Superior temporal gyrus (tissue), 1 donor: ENCODE data around the gene SLCO3A1.

Experiments
- DNase-seq: peaks from one replicate; pipeline ENCODE4 v3.0.0-alpha.2; 2016; ENCODE audit errors: extremely low spot score

The SLCO3A1 gene

DNA sequence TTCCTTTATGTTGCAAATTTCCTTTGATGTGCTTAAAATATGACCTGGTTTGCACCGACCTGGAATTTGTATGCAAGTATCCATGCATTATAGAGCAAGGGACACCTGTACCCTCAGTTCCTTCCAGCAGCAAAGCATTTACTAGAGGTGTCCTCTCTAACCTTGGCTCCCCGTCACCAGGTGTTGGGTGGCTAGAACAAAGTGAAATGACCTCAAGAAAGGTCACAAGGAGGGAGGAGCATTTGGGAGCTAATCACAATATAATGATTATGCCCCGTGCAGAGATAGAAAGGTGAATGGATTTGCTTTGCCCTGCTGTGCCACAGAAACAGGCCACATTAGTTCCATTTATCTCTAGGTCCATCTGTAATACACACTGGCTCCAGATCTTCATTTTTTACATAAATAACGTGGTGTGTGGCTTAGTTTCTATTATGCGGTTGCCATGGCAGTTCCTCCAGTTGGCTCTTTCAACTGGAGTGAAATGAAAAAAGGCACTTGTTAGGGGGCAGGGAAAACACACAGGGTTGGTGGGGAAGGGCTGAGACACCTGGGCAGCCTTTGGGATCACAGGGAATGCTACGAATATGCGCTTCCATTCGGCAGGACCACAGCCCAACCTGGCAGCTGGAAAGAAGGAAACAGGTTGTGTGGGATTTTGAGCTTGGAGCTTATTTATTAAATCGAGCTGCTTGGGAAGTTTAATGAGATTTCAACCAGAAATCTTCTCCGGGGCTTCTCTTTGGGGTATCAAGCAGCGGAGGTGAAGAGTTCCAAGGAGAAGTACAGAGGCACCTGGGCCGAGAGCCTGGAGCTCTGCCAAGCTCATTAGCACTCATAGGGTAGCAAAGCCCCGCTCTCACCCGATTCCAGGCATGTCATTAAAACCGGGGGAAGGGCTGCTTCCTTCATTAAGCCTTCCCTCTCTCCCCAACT is 306.7 kb downstream of the SLCO3A1 start:
- DNase-seq = no peak

DNA sequence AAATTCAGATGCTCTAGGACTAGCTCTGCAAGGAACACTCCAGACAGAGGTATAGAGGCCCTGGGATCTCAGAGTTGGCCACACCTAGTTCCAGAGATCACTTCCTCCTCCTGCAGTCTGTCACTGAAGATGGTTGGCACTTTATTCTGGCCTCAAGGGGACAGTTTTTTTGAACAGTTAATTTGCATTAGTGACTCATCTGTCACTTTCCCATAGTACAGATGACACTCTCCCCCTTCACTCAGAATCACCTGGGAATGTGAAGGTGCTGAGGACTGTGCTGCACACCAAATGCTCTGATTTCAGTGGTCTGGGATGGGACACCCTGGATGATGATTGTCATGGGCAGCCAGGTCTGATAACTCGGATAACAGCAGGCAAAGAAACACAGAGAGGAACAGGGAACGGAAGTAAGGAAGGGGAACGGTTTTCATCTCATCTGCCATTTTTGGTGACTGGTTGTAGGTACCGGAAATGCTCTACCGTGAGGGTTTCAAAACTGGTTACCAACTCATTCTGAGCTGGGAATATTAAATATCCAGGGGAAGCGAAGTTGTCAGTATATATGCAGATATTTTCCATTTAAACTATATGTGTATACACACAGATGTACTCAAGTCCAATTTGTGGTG is 307.6 kb downstream of the SLCO3A1 start:
- DNase-seq = no peak

DNA sequence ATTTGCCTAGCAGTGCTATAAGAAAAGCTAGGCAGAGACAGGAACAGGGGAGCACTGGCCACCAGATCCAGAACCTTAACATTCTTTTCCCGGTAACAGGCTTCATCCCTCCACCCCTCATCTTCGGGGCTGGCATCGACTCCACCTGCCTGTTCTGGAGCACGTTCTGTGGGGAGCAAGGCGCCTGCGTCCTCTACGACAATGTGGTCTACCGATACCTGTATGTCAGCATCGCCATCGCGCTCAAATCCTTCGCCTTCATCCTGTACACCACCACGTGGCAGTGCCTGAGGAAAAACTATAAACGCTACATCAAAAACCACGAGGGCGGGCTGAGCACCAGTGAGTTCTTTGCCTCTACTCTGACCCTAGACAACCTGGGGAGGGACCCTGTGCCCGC is 309.1 kb downstream of the SLCO3A1 start:
- no peak for DNase-seq

DNA sequence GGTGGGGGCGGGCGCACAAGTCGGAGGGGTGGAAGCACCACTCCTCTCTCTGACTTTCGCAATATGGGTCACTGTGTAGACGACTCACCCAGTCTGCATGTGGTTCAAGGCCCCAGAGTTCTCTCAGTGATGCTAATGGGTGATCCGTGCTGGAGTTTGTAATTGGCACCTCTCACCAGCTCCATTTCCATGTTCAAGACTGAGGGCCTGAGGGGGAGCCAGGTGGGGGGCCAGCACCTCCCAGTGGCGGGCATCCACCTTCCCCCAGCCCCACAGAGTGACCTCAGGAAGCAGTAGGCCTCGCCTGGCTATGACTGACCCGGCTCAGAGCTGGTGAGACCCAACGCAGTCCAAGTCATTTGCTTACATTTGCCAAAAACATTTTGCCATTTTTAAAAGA is 310.1 kb downstream of the SLCO3A1 start:
- DNase-seq = no peak

DNA sequence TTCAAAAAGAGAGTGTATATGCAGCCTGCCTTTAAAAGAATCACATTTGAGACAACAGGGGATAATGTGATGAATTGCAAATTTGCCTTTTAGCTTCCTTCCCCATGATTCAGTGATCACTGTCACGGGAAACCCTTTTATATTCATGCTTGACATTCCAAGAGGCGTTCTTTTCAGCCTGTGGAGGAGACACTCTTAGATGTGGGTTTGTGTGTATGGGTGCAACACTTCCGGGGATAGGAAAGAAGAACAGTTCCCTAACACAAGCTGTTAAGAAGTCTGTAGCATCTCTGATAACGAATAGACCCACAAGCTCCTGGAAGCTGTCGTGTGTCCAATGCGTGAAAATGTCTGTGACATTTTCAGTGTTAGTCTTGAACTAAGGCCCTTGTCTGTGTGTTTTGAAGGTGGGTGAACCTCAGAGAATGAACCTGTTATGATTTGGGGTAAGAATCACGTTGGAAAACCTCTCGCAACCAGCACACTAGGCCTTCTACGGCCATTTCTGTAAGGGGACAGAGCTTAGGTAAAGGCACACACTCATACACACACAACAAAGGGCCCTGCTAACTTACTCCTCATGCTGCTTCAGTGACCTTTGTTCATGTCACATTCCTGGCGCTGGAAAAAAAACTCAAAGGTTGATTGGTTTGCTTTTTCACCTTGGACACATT is 311.0 kb downstream of the SLCO3A1 start:
- DNase-seq = peak; percentile 45

DNA sequence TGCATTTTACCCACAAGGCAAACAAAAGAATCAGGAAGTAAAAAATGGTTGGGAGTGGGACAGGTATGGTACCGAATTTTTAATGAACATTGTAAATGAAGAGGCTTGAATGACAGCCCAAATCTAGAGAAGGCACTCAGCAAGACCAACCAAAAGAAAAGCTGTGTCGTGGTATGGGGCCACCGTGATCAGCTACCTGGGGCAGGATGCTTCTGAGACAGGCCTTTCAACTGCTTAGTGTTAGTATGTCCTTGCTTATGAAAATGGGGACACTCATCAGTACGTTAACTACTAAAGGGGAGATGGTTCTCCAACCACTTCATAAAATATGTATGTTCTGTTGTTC is 311.5 kb downstream of the SLCO3A1 start:
- no peak for DNase-seq

DNA sequence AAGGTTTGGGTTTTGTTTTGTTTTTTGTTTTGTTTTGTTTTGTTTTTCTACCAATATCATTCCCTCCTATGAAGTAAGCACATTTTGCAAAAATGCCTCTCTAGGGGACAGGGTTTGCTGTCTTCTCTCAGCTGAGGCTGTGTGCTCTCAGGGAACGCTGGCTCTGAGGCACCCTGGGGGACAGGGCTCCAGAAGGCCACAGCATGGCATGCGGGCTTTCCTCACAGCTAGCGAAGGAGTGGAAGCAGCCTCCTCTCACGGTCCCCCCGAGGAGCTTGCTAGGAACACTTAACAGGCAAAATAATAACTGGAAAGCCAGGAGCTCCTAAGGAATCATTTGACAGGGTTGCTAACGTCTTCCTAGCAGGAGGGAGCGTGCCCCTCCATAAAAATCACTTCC is 312.5 kb downstream of the SLCO3A1 start:
- DNase-seq = no peak

DNA sequence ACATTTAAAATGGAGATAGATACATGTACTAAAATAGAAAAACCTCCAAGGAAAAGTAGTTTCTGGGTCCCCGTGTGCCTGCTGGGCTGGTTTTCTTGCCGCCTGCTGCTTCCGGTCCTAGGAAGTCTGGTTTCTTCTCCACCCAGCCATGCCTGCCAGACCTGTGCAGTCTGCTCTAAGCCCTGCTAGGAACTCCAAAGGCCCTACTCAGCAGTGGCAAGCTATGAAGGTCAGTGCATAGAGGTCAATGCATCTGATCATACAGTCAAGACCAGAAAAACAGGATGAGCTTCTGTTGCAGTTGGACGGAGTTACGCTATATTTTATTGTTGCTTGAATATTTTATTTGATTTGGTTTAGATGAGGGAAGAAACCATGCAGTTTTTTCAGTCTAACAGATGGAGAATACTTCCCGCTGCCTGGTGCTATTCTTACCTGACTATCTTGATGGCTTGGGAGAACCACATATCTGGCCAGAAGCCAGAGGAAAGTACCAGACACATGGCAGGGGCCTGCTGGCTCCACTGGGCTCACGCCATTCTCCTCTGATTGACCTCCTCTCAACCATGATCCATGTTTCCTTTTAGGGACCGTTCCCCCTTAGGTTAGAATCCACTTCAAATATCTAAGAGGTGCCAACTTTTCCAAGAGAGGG is 313.4 kb downstream of the SLCO3A1 start:
- no peak for DNase-seq

DNA sequence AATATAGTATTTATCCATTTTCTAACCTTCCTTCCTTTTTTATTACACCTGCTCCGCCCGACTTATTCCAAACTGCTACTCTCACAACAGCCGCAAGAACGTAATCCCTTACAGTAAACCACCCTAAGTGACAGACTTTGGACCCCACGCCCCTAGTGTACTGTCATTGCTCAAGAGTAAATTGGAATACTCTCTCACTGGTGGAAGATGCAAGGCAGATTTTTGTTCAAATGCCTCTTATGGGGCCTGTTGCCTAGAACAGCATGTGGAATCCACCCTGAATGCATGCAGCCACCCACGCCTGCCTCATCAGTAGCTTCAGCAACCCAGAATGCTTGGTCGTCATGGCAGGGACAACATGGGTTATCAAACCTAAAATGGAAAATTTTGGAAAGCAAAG is 313.9 kb downstream of the SLCO3A1 start:
- no peak for DNase-seq

DNA sequence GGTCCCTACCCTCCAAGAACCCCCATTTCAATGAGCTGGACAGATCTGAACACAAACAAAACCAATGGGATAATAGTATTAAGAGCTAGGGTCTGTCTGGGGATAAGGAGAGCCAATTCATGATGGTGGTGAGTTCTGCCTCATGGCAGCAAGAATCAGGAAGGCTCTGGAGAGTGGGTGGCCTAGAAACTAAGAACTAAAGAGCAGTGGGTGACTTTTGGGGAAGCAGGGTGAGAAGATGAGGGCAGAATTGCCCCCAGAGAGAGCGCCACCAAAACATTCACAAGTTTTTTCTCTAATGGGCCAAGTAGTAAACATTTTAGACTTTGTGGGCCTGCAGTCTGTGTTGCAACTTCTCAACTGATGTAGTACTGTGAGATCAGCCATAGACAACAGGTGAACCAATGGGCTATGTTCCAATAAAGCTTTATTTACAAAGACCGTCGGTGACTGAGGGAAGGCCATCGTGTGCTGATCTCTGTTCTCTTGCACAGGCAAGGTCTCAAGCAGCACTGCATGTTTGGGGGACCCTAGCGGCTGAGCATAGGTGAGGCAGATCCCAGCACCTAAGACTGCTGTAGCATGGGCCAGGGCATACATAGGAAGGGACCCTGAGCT is 314.7 kb downstream of the SLCO3A1 start:
- DNase-seq = no peak

DNA sequence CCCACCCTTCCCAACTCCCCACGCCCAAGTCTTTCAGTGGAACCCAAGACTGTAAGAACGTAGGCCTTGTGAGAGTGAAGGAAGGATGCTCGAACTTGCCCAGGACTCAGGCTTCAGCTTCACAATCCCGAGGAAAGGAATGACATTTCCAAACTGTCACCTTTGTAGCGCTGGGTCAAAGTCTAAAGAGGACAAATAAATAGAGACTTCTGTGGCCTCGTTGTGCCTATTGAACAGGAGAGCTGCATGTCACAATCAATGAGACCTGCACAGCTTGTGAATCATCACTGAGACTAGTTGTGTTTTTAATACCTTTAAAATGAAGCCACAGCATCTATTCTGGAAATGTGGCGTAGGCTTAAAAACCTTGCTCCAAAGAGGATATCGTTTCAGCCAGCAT is 317.4 kb downstream of the SLCO3A1 start:
- DNase-seq = no peak

DNA sequence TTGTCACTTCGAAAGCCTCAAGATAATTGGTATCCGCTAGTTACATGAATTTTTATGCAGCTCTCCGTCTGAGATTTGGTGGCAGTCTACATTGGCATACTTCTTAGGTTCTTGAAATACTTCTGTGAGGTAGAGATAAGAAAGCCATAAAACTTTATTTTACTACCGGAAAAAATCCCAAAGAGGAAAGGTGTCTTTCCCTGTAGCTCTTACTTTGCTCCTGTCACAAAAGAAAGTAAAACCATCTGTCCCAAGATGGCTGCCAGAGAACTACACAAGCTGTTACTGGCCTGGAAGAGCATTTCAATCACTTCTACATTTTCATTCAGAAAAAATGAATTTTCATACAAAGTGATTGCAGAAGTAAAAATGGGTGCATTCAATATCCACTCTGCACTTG is 325.4 kb downstream of the SLCO3A1 start:
- no peak for DNase-seq

DNA sequence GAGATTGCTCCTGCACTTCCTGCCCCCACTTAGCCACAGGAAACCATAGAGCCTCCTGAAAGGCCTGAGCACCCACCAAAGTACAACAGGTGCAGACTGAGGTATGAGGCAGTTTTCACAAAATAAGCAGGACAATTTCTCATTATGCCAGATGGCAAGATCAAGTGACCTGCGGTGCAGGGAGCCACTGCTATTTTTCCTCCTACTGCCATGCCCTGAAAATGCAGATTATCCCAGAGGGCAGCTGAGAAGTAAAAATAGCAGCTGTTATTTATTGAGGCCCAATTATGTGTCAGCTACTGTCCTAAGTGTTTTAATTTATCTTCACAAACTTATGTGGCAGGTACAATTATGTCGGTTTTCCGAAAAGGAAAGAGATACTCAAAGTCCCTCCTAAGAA is 330.6 kb downstream of the SLCO3A1 start:
- no peak for DNase-seq

DNA sequence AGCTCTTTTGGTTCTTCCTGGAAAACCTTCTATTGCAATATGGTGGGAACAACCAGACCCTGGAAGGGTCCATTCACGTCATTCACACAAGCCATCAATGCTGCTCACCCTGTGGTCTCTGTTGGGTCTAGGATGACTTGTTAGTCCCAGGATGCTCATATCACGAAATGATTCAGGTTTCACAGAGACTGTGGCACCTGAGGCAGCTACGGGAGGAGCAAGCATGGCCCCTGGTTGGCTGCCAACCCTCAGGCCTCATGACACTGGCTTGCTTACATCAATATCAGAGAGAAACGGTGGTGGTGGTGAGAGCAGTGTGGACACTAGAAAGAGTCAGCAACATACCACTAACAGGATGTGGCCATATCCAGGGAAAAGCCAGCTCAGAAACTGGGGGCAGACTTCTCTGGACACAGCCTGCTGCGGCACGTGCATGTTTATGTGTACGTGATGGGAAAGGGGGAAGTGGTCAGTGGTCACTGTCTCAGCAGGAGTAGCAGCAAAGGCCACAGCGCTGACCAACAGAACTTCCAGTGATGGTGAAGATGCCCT is 331.2 kb downstream of the SLCO3A1 start:
- DNase-seq = no peak

DNA sequence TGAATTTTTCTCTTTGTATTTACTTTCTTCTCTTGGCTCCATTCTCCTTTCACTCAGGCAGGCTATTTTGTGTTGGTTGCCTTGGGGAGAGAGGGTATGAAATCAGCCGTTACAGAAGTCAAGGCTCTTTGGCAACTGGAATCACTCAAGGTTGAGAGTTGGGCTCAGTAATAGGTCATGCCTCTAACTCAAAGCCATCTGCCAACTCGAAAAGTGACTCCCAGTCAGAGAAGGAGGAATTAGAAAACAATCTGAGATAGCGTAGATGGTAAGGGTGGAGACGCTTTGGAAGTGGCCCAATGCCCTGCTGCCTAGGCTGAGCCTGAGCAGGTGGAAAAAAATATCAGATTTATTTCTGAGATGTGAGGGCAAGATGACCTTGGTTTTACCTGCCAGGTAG is 334.5 kb downstream of the SLCO3A1 start:
- DNase-seq = no peak

DNA sequence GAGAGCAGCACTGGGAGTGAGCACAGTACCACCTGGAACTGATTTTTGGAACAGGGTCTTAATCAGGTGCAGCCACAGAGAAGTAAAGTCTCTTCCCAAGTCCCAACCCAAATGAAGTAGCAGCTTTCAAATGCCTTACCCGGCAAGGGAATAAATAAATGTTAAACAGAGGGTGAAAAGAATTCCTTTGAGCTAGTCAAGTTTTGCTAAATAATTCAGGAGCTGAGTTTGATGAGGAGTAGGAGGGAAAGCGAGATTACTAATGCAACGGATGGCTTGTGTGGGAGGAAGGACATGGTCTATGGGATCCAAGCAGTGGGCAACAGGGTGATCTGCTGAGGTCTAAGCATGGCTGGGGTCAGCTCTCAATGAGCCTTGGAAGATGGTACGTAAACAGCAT is 335.7 kb downstream of the SLCO3A1 start:
- DNase-seq = no peak

DNA sequence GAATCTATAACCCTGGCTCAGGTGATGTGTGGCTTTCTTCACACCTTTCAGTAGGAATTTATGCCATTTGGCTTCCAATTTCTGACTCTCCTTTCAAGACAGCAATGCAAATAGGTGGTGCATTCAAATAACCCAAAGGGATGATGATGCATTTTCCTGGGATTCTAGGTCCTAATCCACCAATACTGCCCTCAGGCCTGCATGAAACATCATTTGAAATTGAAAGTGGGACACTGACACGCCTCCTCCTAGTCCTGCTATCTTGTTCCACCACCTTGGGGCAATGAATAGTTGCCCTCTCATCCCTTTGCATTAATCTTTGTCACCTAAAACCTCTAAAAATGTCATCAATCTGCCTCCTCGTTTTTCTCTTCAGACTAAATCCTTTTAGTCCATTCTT is 341.7 kb downstream of the SLCO3A1 start:
- DNase-seq = no peak

DNA sequence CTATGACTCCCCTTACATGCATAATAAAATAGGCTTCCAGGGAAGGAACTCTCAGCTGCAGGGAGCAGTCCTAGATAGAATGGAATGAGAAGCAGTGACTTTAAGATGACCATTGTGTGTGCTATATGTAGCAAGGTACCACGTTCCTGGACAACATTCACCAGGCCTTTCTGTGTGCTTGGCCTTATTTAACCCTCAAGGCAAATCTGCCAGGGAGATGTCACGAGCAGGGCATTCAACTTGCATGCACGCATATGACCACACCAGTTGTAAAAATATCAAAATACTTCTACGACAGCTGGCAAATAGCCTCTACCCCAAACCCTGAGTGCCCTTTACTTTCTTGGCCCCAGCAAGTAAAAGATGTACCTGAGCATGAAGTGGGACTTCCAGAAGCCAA is 342.8 kb downstream of the SLCO3A1 start:
- no peak for DNase-seq

DNA sequence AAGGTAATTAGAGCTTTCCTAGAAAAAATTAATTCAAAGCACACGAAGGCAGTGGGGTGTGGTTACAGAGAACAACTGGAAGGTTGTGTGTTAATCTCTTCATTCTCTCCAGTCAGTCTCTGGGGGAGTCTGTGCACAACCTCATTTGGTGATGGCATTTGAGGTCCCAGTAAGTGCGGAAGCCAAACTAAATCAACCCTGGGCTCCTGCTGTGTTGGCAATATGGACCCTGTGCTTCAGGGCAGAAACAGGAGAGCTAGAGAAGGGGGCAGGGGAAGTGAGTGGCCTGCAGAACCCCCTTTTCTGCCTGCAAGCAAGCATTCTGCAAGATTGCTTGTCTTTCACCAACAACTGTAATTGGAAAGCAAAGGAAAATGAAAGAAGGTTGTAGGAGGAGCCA is 344.2 kb downstream of the SLCO3A1 start:
- DNase-seq = no peak

DNA sequence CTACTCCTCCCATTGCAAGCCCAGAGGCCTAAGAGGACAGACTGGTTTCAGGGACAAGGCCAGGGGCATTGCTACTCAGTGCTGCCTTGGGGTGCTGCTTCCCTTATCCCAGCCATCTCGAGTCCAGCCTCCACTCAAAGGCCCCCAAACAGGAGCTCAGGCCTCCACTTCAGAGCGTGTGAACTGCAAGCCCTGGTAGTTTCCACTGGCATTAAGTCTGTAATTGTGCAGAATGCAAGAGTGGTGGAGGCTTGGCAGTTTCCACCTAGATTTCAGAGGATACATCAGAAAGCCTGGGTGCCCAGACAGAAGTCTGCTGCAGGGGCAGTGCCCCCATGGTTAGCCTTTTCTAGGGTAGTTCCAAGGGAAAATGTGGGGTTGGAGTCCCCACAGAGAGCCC is 347.4 kb downstream of the SLCO3A1 start:
- no peak for DNase-seq

DNA sequence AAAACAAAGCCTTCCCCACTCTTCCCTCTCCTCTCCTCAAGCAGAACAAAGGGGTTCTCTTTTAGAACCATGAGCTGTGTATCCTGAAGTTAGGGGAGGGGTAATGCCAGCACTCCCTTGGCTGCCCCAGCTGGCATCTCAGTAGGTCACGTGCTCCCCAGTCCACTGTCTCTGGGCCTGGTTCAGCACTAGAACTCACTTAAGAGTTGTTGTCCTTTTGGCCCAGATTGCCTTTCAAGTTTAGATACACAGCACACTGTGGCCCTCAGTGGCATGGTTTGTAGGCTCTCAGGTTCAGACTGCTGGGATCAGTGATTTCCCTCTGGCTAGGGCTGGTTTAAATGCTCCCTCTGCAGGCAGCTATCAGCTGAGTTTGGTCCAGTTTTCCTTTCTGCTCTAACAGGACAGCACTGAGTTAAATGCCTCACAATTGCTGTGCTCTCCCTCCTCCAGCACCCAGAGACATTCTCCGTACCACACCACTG is 351.8 kb downstream of the SLCO3A1 start:
- peak; percentile 40 for DNase-seq
